Esophagus muscularis mucosa (tissue), 4 donors: ENCODE data around the gene DGCR2. TPM values are rescaled to one million over a fixed set of nuclear protein-coding genes. Genes with fewer than 3 reads are reported as not detected.

Experiments
- DNase-seq: peaks from one replicate; pipeline ENCODE4 v3.0.0-alpha.2; 2017; ENCODE audit errors: extremely low spot score
- H3K27ac ChIP-seq, 4 donors: fragments of 200-600 bp; sonication (generic); replicated peaks in 1 of 4; 1 replicate in 3 of 4; 2 replicates in 1 of 4; pipeline ENCODE4 v1.5.1; 2016 to 2019; ENCODE audit warnings: mild to moderate bottlenecking in 1 of 4
- H3K27me3 ChIP-seq, 4 donors: fragments of 200-600 bp; sonication (generic); one replicate each; pipeline versions ENCODE4 v1.5.1 to v1.6.0; 2016 to 2019
- H3K36me3 ChIP-seq, 4 donors: fragments of 200-600 bp; sonication (generic); one replicate each; pipeline ENCODE4 v1.5.1; 2016 to 2019
- H3K4me1 ChIP-seq, 4 donors: fragments of 200-600 bp; sonication (generic); one replicate each; pipeline ENCODE4 v1.5.1; 2016 to 2019
- H3K4me3 ChIP-seq, 4 donors: fragments of 200-600 bp; sonication (generic); 1 replicate in 2 of 4; 2 replicates in 2 of 4; pipeline ENCODE4 v1.5.1; 2016 to 2019; ENCODE audit warnings: mild to moderate bottlenecking in 4 of 4, moderate library complexity in 1 of 4
- H3K9me3 ChIP-seq, 4 donors: fragments of 200-600 bp; sonication (generic); 1 replicate in 3 of 4; 2 replicates in 1 of 4; pipeline ENCODE4 v1.5.1; 2016 to 2019
- EP300 ChIP-seq: sonication (generic); formaldehyde crosslinking; IDR thresholded peaks from one replicate; pipeline ENCODE4 v1.6.1; 2017; ENCODE audit warnings: antibody characterized with exemption
- POLR2A ChIP-seq: fragments of 450-650 bp; IDR thresholded peaks from one replicate; pipeline ENCODE4 v1.6.1; 2017; ENCODE audit warnings: antibody characterized with exemption, moderate library complexity, mild to moderate bottlenecking, low read depth
- POLR2AphosphoS5 ChIP-seq, 2 donors: sonication (generic); formaldehyde crosslinking; IDR thresholded peaks; one replicate each; pipeline ENCODE4 v1.6.1; 2017; ENCODE audit warnings: antibody characterized with exemption in 2 of 2
- WGBS: methylation state at CpG from one replicate; pipeline ENCODE4 v1.1.5; 2018; 5-methylcytosine and 5-hydroxymethylcytosine counted together
- intact Hi-C: fragments of 100-400 bp; cut with DNase I; formaldehyde crosslinking; loops from one replicate; pipeline ENCODE4 v1.15.1; 2023
- total RNA-seq, 4 donors: library from RNA; depleted of rRNA; stranded (reverse); fragments of >200 nt; gene quantifications; one replicate each; pipeline versions ENCODE4 v1.1.0 to v1.2.1, GENCODE V29; 2016
- TF ChIP-seq, protein P1 (sequence below), 3 experiments: fragments of 200-600 bp in 2 of 3; fragments of 450-650 bp in 1 of 3; sonication (generic) in 2 of 3; IDR thresholded peaks; one replicate each; pipeline ENCODE4 v1.5.1; 2017 to 2019; ENCODE audit warnings: antibody characterized with exemption in 3 of 3, mild to moderate bottlenecking in 2 of 3, moderate library complexity in 1 of 3

Gene DGCR2
- total RNA-seq, 4 donors from 2014 or later = 45.7 to 79.6 (median 65.4) TPM

DNA sequence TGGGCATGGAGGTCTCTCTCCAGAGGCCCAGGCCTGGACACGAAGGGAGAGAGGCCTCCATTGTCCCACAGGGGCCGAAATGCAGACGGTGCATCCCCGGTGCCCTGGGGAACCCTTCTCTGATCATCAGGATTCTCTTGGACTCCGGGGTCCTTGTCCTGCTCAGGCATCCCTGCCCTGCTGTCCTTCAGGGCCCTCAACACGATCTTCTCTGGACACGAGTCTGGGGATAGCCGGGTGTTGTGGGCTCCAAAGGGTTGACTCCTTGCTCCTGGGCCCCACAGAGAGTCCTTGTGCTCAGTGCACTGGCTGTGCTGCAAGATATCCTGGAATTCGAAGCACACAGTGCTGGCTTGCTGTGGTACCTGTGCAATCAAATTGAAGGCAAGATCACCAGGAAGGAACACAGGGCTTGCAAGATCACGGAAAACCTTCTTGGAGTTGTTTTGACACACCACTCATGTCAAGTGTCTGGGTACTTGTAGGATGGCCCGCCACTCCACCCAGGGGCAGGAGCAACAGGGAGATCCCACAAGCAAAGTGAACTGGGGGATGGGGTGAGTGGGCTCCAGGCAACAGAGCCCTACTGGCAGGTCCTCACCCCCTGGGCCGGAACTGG lies 124.8 kb downstream of the DGCR2 start:
- H3K4me3 ChIP-seq = no peak overlapping the region
- no peak for DNase-seq
- TF ChIP-seq EP300 (no peak), POLR2A (no peak), POLR2AphosphoS5 (IDR thresholded peaks at IDR 0.05) (no peak)
- TF ChIP-seq, protein P1, sequence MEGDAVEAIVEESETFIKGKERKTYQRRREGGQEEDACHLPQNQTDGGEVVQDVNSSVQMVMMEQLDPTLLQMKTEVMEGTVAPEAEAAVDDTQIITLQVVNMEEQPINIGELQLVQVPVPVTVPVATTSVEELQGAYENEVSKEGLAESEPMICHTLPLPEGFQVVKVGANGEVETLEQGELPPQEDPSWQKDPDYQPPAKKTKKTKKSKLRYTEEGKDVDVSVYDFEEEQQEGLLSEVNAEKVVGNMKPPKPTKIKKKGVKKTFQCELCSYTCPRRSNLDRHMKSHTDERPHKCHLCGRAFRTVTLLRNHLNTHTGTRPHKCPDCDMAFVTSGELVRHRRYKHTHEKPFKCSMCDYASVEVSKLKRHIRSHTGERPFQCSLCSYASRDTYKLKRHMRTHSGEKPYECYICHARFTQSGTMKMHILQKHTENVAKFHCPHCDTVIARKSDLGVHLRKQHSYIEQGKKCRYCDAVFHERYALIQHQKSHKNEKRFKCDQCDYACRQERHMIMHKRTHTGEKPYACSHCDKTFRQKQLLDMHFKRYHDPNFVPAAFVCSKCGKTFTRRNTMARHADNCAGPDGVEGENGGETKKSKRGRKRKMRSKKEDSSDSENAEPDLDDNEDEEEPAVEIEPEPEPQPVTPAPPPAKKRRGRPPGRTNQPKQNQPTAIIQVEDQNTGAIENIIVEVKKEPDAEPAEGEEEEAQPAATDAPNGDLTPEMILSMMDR (IDR thresholded peaks at IDR 0.05) = no peak
- intact Hi-C loops = no loop called here
- H3K4me1 ChIP-seq = no peaks in the 10 kb centered on the region
- WGBS = 85% methylated on average over 10 of the region's 12 CpGs
- no peaks in the 10 kb centered on the region for H3K36me3 ChIP-seq
- H3K27me3 ChIP-seq = peaks cover 0 to 83% (median 2%) of the 10 kb centered on the region in 4 donors
- no peaks in the 10 kb centered on the region for H3K9me3 ChIP-seq
- no peak overlapping the region for H3K27ac ChIP-seq

DNA sequence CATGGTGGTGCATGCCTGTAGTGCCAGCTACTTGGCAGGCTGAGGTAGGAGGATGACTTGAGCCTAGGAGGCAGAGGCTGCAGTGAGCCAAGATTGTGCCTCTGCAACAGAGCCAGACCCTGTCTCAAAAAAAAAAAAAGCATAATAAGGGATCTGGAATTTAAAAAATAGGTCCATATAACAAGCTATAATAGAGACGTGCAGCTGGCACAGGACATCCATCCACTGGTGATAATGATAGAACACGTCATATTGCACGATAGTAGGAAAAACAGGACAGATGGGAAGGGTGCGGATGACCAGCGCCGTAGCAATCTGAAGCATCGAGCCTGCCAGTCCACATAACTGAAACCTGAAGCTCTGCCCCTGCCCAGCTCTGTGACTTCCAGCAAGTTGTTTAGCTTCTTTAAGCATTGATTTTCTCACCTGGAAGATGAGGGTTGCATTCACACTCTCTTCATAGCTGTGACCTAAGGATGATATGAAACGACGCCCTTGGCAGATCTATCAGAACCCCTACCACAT lies 125.8 kb downstream of the DGCR2 start:
- H3K4me3 ChIP-seq = no peak overlapping the region
- H3K36me3 ChIP-seq = no peaks in the 10 kb centered on the region
- intact Hi-C loops = no loop called here
- WGBS = 87% methylated on average over 9 of the region's 9 CpGs
- no peaks in the 10 kb centered on the region for H3K4me1 ChIP-seq
- H3K9me3 ChIP-seq = no peaks in the 10 kb centered on the region
- peaks cover 0 to 83% (median 2%) of the 10 kb centered on the region in 4 donors for H3K27me3 ChIP-seq
- H3K27ac ChIP-seq = no peak overlapping the region
- DNase-seq = no peak
- TF ChIP-seq EP300 (no peak), POLR2A (no peak), POLR2AphosphoS5 (IDR thresholded peaks at IDR 0.05) (no peak)
- TF ChIP-seq, protein P1 (IDR thresholded peaks at IDR 0.05) = no peak

DNA sequence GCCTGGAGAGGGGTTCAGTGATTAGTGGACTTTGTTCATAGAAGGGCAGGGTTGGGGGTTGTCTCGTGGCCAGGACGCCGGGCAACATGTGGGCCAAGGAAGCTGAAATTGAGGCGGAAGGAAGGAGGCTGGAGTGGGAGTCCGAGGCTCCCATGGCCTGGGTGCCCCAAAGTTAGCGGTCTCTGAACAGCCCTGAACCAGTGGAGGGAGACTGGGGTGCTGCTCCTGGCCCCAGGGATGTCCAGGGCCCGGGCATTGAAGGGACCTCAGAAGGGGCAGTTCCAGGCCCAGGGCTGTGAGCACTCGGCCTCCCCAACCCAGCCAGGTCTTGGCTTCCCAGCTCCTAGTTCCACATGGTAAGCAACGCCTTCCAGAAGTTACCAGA lies 126.9 kb downstream of the DGCR2 start:
- H3K4me3 ChIP-seq = no peak overlapping the region
- H3K36me3 ChIP-seq = no peaks in the 10 kb centered on the region
- DNase-seq = no peak
- intact Hi-C loops = no loop called here
- 92% methylated on average over 7 of the region's 9 CpGs for WGBS
- TF ChIP-seq, protein P1 (IDR thresholded peaks at IDR 0.05) = no peak
- no peak for TF ChIP-seq POLR2AphosphoS5 (IDR thresholded peaks at IDR 0.05)
- TF ChIP-seq EP300 = no peak
- TF ChIP-seq POLR2A = no peak
- peaks cover 0 to 83% (median 2%) of the 10 kb centered on the region in 4 donors for H3K27me3 ChIP-seq
- no peaks in the 10 kb centered on the region for H3K9me3 ChIP-seq
- H3K27ac ChIP-seq = no peak overlapping the region
- no peaks in the 10 kb centered on the region for H3K4me1 ChIP-seq

DNA sequence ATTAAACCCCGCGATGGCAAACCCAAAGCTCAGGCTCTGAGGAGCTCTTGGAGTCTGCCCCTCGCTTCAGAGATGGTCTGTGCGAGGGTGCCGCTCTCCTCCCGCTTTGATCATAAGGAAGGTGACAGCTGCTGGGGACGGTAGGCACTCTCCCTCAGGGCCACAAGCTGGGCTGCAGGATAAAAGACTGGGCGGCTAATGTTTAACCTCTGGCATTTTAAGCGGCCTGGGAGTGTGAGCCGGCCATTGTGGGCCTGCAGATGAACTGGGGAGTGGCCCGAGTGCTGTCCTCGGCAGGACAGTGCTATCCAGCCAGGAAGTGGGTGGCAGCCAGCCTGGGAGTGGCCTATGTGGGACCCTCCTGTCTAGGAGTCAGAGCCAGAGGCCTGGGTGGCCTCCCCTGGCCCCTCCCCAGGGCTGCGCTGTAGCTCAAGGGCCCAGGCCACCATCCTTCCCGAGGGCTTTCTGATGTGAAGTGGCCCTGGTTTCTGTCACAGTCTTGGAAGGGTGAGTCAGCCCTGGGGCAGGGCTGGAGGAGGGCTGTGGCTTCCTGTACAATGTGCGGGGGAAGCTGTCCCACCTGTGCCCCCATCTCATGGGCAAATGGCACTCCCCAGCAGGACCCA lies 127.4 kb downstream of the DGCR2 start:
- no peaks in the 10 kb centered on the region for H3K9me3 ChIP-seq
- H3K27me3 ChIP-seq = peaks cover 0 to 84% (median 2%) of the 10 kb centered on the region in 4 donors
- H3K4me1 ChIP-seq = no peaks in the 10 kb centered on the region
- no peaks in the 10 kb centered on the region for H3K36me3 ChIP-seq
- no peak overlapping the region for H3K27ac ChIP-seq
- 54% methylated on average over 11 of the region's 15 CpGs for WGBS
- DNase-seq = no peak
- TF ChIP-seq POLR2A = no peak
- TF ChIP-seq, protein P1 (IDR thresholded peaks at IDR 0.05) = no peak
- TF ChIP-seq POLR2AphosphoS5 (IDR thresholded peaks at IDR 0.05) = no peak
- TF ChIP-seq EP300 = no peak
- no peak overlapping the region for H3K4me3 ChIP-seq
- intact Hi-C loops = no loop called here
